ENCODE results near the gene PFN4. TPM values are rescaled to one million over a fixed set of nuclear protein-coding genes. Genes with fewer than 3 reads are reported as not detected.
A peak's percentile ranks its signal among the peaks of the same experiment; 100 is the strongest.

PFN4 gene
- total RNA-seq, 1 experiment from 2014 or later, result not detected

DNA sequence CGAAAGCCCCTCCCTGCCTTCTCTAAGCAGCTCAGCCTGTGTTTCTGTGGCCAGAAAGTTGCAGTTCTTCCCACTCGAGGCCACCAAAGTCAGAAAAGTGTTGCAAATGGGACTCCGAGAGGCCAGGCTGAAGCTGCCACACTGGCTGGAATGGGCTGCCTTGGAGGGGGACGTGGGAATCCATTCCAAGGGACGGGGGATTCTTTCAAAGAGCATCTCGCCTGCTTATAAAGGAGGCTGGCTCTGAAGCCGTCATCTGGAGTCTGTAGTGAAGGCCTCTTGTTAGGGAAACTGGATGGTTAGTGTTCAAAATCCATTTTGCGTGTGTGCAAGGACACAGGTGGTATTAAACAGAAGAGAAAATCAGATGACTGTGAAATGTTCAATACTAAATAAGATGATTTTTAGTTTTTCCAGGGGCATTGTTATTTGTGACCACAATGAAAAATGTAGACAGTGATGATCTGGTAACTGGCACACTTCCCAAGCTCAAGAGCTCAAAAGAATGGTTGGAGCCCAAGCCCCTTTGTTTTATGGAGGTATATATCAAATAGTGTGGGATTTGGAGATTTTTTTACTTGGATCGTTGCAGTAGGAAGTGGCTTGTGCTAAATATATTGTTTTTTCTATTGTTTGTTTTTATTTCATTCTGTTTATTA lies 917 bp upstream of the PFN4 start (continued):
- TF ChIP-seq KAT7 (CRISPR knock-in tag; IDR thresholded peaks at IDR 0.05; ENCODE audit: borderline replicate concordance) (no peak), NFYB (CRISPR knock-in tag; conservative IDR thresholded peaks at IDR 0.05; ENCODE audit: low read depth) (no peak; the same call in 1 of the 2 replicates), USF2 (CRISPR knock-in tag; IDR thresholded peaks at IDR 0.05) (no peak)
- TF ChIP-seq, protein P1, sequence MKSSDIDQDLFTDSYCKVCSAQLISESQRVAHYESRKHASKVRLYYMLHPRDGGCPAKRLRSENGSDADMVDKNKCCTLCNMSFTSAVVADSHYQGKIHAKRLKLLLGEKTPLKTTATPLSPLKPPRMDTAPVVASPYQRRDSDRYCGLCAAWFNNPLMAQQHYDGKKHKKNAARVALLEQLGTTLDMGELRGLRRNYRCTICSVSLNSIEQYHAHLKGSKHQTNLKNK (CRISPR knock-in tag; IDR thresholded peaks at IDR 0.05), result no peak
- TF ChIP-seq, protein P2, sequence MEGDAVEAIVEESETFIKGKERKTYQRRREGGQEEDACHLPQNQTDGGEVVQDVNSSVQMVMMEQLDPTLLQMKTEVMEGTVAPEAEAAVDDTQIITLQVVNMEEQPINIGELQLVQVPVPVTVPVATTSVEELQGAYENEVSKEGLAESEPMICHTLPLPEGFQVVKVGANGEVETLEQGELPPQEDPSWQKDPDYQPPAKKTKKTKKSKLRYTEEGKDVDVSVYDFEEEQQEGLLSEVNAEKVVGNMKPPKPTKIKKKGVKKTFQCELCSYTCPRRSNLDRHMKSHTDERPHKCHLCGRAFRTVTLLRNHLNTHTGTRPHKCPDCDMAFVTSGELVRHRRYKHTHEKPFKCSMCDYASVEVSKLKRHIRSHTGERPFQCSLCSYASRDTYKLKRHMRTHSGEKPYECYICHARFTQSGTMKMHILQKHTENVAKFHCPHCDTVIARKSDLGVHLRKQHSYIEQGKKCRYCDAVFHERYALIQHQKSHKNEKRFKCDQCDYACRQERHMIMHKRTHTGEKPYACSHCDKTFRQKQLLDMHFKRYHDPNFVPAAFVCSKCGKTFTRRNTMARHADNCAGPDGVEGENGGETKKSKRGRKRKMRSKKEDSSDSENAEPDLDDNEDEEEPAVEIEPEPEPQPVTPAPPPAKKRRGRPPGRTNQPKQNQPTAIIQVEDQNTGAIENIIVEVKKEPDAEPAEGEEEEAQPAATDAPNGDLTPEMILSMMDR (IDR thresholded peaks at IDR 0.05), result no peak

DNA sequence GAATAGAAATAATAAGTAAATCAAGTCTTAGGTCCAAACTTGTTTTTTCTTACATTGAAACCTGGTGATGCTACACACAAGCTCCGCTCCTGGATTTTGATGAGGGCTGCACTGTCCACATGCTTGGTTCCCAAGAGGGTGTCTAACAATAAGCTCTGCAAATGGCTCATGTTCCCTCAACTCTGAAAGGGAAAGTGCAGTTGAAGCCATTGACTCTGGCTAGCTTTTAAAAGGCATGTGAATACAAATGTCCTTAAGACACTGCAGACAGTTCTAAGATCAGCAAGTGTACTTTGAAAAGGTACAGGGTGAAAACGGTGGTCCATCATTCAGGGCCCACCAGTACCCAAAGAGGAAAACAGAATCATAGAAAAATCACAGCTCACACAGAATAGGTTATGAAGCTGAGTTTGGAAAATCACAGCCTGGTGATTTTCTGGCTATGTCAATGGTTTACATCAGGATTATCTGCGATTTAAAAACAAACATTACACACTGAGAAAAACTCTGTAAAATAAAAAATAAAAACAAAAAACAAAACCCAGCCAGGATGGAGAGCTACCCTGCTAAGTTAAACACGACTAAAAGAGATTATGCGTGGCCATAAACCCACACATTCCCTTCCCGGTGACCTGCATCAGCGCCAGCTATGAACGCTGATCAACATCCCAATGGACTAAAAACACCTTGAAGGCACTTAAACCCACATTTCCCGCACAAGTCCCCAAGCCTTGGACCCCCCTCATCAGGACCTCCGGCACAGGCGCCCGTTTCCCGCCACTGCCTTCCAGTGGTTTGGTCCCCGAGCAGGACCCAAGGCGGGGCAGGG lies 554 bp downstream of the PFN4 start:
- peaks cover 5% of the 10 kb centered on the region for H3K9me3 Mint-ChIP-seq
- peaks cover 29% of the 10 kb centered on the region for H3K27me3 Mint-ChIP-seq (ENCODE audit: low read depth)
- peak; percentile 51 for ATAC-seq
- no peaks in the 10 kb centered on the region for H3K36me3 Mint-ChIP-seq
- H3K4me3 Mint-ChIP-seq, result peak overlapping the region; percentile 78
- DNase-seq (ENCODE audit: low spot score), result no peak
- peaks cover 24% of the 10 kb centered on the region for H3K4me1 Mint-ChIP-seq
- ChIA-PET POLR2A (interaction anchor here (0.7 to 1.5 kb wide), 5 partner anchors 10 to 46 kb away, joined by 3 to 9 read pairs (median 3); partner anchors contain the start of genes SF3B6 and TP53I3), CTCF (interaction anchor here (0.6 to 6.6 kb wide), 5 partner anchors 38 to 257 kb away, joined by 3 to 64 read pairs (median 3); partner anchors contain the start of genes SF3B6 and TP53I3)
- H3K27ac Mint-ChIP-seq, result 0 out of 2 replicates have a peak overlapping the region, but pooled peaks have one; percentile 28
- TF ChIP-seq NFYB (CRISPR knock-in tag; conservative IDR thresholded peaks at IDR 0.05; ENCODE audit: low read depth), result no peak
- TF ChIP-seq, protein P3, sequence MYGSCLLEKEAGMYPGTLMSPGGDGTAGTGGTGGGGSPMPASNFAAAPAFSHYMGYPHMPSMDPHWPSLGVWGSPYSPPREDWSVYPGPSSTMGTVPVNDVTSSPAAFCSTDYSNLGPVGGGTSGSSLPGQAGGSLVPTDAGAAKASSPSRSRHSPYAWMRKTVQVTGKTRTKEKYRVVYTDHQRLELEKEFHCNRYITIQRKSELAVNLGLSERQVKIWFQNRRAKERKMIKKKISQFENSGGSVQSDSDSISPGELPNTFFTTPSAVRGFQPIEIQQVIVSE (CRISPR knock-in tag; IDR thresholded peaks at IDR 0.05; ENCODE audit: borderline replicate concordance), result no peak
- TF ChIP-seq, protein P4, sequence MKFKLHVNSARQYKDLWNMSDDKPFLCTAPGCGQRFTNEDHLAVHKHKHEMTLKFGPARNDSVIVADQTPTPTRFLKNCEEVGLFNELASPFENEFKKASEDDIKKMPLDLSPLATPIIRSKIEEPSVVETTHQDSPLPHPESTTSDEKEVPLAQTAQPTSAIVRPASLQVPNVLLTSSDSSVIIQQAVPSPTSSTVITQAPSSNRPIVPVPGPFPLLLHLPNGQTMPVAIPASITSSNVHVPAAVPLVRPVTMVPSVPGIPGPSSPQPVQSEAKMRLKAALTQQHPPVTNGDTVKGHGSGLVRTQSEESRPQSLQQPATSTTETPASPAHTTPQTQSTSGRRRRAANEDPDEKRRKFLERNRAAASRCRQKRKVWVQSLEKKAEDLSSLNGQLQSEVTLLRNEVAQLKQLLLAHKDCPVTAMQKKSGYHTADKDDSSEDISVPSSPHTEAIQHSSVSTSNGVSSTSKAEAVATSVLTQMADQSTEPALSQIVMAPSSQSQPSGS (CRISPR knock-in tag; IDR thresholded peaks at IDR 0.05; ENCODE audit: borderline replicate concordance, low read depth), result no peak
- TF ChIP-seq ZBTB21 (CRISPR knock-in tag; IDR thresholded peaks at IDR 0.05; ENCODE audit: borderline replicate concordance), result no peak
- TF ChIP-seq ETV6 (CRISPR knock-in tag; IDR thresholded peaks at IDR 0.05), result no peak
- TF ChIP-seq, protein P5, sequence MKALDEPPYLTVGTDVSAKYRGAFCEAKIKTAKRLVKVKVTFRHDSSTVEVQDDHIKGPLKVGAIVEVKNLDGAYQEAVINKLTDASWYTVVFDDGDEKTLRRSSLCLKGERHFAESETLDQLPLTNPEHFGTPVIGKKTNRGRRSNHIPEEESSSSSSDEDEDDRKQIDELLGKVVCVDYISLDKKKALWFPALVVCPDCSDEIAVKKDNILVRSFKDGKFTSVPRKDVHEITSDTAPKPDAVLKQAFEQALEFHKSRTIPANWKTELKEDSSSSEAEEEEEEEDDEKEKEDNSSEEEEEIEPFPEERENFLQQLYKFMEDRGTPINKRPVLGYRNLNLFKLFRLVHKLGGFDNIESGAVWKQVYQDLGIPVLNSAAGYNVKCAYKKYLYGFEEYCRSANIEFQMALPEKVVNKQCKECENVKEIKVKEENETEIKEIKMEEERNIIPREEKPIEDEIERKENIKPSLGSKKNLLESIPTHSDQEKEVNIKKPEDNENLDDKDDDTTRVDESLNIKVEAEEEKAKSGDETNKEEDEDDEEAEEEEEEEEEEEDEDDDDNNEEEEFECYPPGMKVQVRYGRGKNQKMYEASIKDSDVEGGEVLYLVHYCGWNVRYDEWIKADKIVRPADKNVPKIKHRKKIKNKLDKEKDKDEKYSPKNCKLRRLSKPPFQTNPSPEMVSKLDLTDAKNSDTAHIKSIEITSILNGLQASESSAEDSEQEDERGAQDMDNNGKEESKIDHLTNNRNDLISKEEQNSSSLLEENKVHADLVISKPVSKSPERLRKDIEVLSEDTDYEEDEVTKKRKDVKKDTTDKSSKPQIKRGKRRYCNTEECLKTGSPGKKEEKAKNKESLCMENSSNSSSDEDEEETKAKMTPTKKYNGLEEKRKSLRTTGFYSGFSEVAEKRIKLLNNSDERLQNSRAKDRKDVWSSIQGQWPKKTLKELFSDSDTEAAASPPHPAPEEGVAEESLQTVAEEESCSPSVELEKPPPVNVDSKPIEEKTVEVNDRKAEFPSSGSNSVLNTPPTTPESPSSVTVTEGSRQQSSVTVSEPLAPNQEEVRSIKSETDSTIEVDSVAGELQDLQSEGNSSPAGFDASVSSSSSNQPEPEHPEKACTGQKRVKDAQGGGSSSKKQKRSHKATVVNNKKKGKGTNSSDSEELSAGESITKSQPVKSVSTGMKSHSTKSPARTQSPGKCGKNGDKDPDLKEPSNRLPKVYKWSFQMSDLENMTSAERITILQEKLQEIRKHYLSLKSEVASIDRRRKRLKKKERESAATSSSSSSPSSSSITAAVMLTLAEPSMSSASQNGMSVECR (CRISPR knock-in tag; IDR thresholded peaks at IDR 0.05; ENCODE audit: borderline replicate concordance), result no peak
- TF ChIP-seq ESRRA (CRISPR knock-in tag; IDR thresholded peaks at IDR 0.05; ENCODE audit: borderline replicate concordance), result no peak
- no peak for TF ChIP-seq ATF1 (CRISPR knock-in tag; IDR thresholded peaks at IDR 0.05)
- TF ChIP-seq, protein P6, sequence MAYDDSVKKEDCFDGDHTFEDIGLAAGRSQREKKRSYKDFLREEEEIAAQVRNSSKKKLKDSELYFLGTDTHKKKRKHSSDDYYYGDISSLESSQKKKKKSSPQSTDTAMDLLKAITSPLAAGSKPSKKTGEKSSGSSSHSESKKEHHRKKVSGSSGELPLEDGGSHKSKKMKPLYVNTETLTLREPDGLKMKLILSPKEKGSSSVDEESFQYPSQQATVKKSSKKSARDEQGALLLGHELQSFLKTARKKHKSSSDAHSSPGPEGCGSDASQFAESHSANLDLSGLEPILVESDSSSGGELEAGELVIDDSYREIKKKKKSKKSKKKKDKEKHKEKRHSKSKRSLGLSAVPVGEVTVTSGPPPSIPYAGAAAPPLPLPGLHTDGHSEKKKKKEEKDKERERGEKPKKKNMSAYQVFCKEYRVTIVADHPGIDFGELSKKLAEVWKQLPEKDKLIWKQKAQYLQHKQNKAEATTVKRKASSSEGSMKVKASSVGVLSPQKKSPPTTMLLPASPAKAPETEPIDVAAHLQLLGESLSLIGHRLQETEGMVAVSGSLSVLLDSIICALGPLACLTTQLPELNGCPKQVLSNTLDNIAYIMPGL (CRISPR knock-in tag; IDR thresholded peaks at IDR 0.05), result no peak
- no peak for TF ChIP-seq ATF3 (CRISPR knock-in tag; conservative IDR thresholded peaks at IDR 0.05)
- no peak for TF ChIP-seq E2F4 (CRISPR knock-in tag; IDR thresholded peaks at IDR 0.05; ENCODE audit: borderline replicate concordance, low read depth)
- TF ChIP-seq, protein P7, sequence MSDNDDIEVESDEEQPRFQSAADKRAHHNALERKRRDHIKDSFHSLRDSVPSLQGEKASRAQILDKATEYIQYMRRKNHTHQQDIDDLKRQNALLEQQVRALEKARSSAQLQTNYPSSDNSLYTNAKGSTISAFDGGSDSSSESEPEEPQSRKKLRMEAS (CRISPR knock-in tag; IDR thresholded peaks at IDR 0.05), result no peak
- no peak for TF ChIP-seq GTF2I (CRISPR knock-in tag; conservative IDR thresholded peaks at IDR 0.05)
